Endodermal cell (in vitro differentiated cells): Measurements from ENCODE around the gene ZNF462. TPM values are rescaled to one million over a fixed set of nuclear protein-coding genes. Genes with fewer than 3 reads are reported as not detected.

Experiments used
- DNase-seq: peaks from one replicate; pipeline ENCODE4 v3.0.0-alpha.2; 2017
- H3K27ac ChIP-seq: 2 replicates; pipeline ENCODE4 v1.5.1; 2013; ENCODE audit warnings: mild to moderate bottlenecking, low read depth, low read length, moderate library complexity
- H3K27me3 ChIP-seq: 2 replicates; pipeline ENCODE4 v1.6.1; 2013; ENCODE audit warnings: mild to moderate bottlenecking, low read length, moderate library complexity; ENCODE audit not compliant: insufficient read depth, control insufficient read depth, poor library complexity, severe bottlenecking
- H3K36me3 ChIP-seq: 2 replicates; pipeline ENCODE4 v1.7.0; 2013; ENCODE audit warnings: mild to moderate bottlenecking, low read length, moderate library complexity; ENCODE audit not compliant: control insufficient read depth, insufficient read depth
- H3K4me1 ChIP-seq: one replicate; pipeline ENCODE4 v1.7.0; 2013; ENCODE audit warnings: low read length; ENCODE audit not compliant: control insufficient read depth, insufficient read depth
- H3K4me3 ChIP-seq: 2 replicates; pipeline ENCODE4 v1.5.1; 2013; ENCODE audit warnings: mild to moderate bottlenecking, low read length, moderate library complexity
- H3K9ac ChIP-seq: 2 replicates; pipeline ENCODE4 v1.6.1; 2013; ENCODE audit warnings: mild to moderate bottlenecking, low read length, moderate library complexity; ENCODE audit not compliant: poor library complexity, severe bottlenecking; ENCODE audit errors: extremely low read depth
- H3K9me3 ChIP-seq: 2 replicates; pipeline ENCODE4 v1.6.1; 2013; ENCODE audit warnings: mild to moderate bottlenecking, low read length, moderate library complexity; ENCODE audit not compliant: control insufficient read depth
- H3K27ac Mint-ChIP-seq: 2 replicates; pipeline ENCODE4 v1.8.0; 2020; ENCODE audit warnings: mixed read lengths
- H3K27me3 Mint-ChIP-seq: 2 replicates; pipeline ENCODE4 v1.8.0; 2021; ENCODE audit warnings: mild to moderate bottlenecking, mixed read lengths; ENCODE audit not compliant: insufficient read depth
- H3K36me3 Mint-ChIP-seq: 2 replicates; pipeline ENCODE4 v1.8.0; 2020; ENCODE audit warnings: low read depth, mixed read lengths
- H3K4me1 Mint-ChIP-seq: 2 replicates; pipeline ENCODE4 v1.8.0; 2020; ENCODE audit warnings: mixed read lengths
- H3K4me3 Mint-ChIP-seq: 2 replicates; pipeline ENCODE4 v1.8.0; 2020; ENCODE audit warnings: mild to moderate bottlenecking, moderate library complexity, mixed read lengths
- H3K9me3 Mint-ChIP-seq: 2 replicates; pipeline ENCODE4 v1.8.0; 2020; ENCODE audit warnings: mild to moderate bottlenecking, mixed read lengths
- WGBS, 2 experiments: methylation state at CpG; one replicate each; pipeline versions ENCODE4 v1.1.5 to v1.1.7; 2013; ENCODE audit warnings: missing lambda C conversion rate in 2 of 2, mixed read lengths in 1 of 2; ENCODE audit not compliant: insufficient coverage in 1 of 2, insufficient read length in 1 of 2; 5-methylcytosine and 5-hydroxymethylcytosine counted together
- total RNA-seq, 2 donors: library from RNA; stranded (reverse); fragmentation: NEBNext Ultra II Directional in 1 of 2; extraction: Animal tissue kit (Norgen Biotek cat#: 25700) in 1 of 2; gene quantifications; 2 replicates in 1 of 2; 3 replicates in 1 of 2; pipeline ENCODE4 v1.2.1, GENCODE V29; 2021
- TF ChIP-seq, protein P1 (sequence below): fragments of 200-600 bp; sonication (generic); conservative IDR thresholded peaks from 2 replicates; pipeline ENCODE4 v1.5.0; 2021; ENCODE audit warnings: antibody characterized with exemption, mild to moderate bottlenecking

ZNF462 gene
- total RNA-seq, 2 donors from 2014 or later: 68.2 to 88.4 TPM

- Mint-ChIP-seq H3K4me1 (no peaks in the 10 kb centered on the region), H3K4me3 (no peak overlapping the region), H3K36me3 (peaks cover 48% of the 10 kb centered on the region), H3K27me3 (no peaks in the 10 kb centered on the region), H3K9me3 (no peaks in the 10 kb centered on the region), H3K27ac (no peak overlapping the region)
- TF ChIP-seq, protein P1, sequence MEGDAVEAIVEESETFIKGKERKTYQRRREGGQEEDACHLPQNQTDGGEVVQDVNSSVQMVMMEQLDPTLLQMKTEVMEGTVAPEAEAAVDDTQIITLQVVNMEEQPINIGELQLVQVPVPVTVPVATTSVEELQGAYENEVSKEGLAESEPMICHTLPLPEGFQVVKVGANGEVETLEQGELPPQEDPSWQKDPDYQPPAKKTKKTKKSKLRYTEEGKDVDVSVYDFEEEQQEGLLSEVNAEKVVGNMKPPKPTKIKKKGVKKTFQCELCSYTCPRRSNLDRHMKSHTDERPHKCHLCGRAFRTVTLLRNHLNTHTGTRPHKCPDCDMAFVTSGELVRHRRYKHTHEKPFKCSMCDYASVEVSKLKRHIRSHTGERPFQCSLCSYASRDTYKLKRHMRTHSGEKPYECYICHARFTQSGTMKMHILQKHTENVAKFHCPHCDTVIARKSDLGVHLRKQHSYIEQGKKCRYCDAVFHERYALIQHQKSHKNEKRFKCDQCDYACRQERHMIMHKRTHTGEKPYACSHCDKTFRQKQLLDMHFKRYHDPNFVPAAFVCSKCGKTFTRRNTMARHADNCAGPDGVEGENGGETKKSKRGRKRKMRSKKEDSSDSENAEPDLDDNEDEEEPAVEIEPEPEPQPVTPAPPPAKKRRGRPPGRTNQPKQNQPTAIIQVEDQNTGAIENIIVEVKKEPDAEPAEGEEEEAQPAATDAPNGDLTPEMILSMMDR: no peak
- Histone ChIP-seq H3K27ac (no peak overlapping the region), H3K4me3 (no peak overlapping the region), H3K36me3 (peaks cover 61% of the 10 kb centered on the region), H3K9me3 (no peaks in the 10 kb centered on the region), H3K4me1 (no peaks in the 10 kb centered on the region), H3K27me3 (no peaks in the 10 kb centered on the region), H3K9ac (no peak overlapping the region)
- WGBS, 2 experiments: 96% methylated on average over 6 to 8 of the region's 8 CpGs
- no peak for DNase-seq
Measured at GRCh38 chr9:106947106-106947900, 84.3 kb downstream of the ZNF462 start.

DNA sequence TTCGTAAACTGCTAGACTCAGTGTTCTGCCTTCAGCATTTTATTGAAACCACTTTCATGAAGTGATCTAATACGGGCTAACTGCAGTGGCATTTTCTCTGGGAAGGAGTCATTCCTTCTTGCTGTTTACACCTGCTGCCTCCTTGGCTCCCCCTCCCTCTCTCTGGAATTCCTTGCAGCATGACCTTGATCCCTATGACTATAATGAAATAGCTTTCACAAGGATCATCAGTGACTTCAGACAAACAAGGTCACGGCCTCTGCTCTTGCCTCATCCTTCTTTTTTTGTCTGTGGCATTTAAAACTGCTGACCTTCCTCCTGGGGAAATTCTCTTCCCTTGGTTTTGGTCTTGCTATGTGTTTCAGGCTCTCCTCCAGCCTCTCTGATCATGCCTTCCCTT, 90.2 kb downstream of the ZNF462 start:
- Mint-ChIP-seq H3K27ac (no peak overlapping the region), H3K36me3 (peaks cover 52% of the 10 kb centered on the region)
- no peak overlapping the region for H3K4me3 ChIP-seq

GRCh38 chr9:106954558-106954957, 91.6 kb downstream of the ZNF462 start:
- WGBS, 2 experiments: 91 to 100% methylated on average over 1 of the region's 1 CpG
- no peak overlapping the region for H3K27ac Mint-ChIP-seq
- peaks cover 21% of the 10 kb centered on the region for H3K4me1 Mint-ChIP-seq
- no peak for DNase-seq
- peaks cover 62% of the 10 kb centered on the region for H3K36me3 Mint-ChIP-seq
- H3K4me3 ChIP-seq: no peak overlapping the region
- H3K9me3 Mint-ChIP-seq: no peaks in the 10 kb centered on the region
- no peaks in the 10 kb centered on the region for H3K9me3 ChIP-seq
- TF ChIP-seq, protein P1: no peak
- H3K9ac ChIP-seq: no peak overlapping the region
- no peak overlapping the region for H3K27ac ChIP-seq
- H3K36me3 ChIP-seq: peaks cover 30% of the 10 kb centered on the region
- no peak overlapping the region for H3K4me3 Mint-ChIP-seq
- H3K27me3 Mint-ChIP-seq: no peaks in the 10 kb centered on the region
- no peaks in the 10 kb centered on the region for H3K27me3 ChIP-seq
- H3K4me1 ChIP-seq: no peaks in the 10 kb centered on the region

More for the DNA sequence above, 90.2 kb downstream of the ZNF462 start:
- DNase-seq: no peak
- peaks cover 21% of the 10 kb centered on the region for H3K4me1 Mint-ChIP-seq
- Histone ChIP-seq H3K4me1 (no peaks in the 10 kb centered on the region), H3K9ac (no peak overlapping the region), H3K27ac (no peak overlapping the region), H3K9me3 (no peaks in the 10 kb centered on the region), H3K36me3 (peaks cover 27% of the 10 kb centered on the region), H3K27me3 (no peaks in the 10 kb centered on the region)
- WGBS, 2 experiments: 89 to 100% methylated on average over 2 to 3 of the region's 3 CpGs
- TF ChIP-seq, protein P1: no peak
- H3K27me3 Mint-ChIP-seq: no peaks in the 10 kb centered on the region
- H3K4me3 Mint-ChIP-seq: no peak overlapping the region
- no peaks in the 10 kb centered on the region for H3K9me3 Mint-ChIP-seq
